Neural cell (in vitro differentiated cells): ENCODE data around the gene BTBD9. TPM values are rescaled to one million over a fixed set of nuclear protein-coding genes. Genes with fewer than 3 reads are reported as not detected.

ENCODE experiments used
- H2AFZ ChIP-seq: fragments of 200-600, 300-800 bp; sonication (generic), shearing (Covaris generic); 2 replicates; pipeline ENCODE4 v1.6.0; 2014; ENCODE audit warnings: low read depth, mild to moderate bottlenecking, antibody characterized with exemption, low read length, moderate library complexity
- H3F3A ChIP-seq: fragments of 200-600 bp; shearing (Covaris generic); 2 replicates; pipeline ENCODE4 v1.6.1; 2016; ENCODE audit warnings: mild to moderate bottlenecking, moderate library complexity, mixed read lengths, antibody characterized with exemption, low read length; ENCODE audit not compliant: insufficient read depth, poor library complexity, severe bottlenecking
- H3K27ac ChIP-seq: fragments of 200-600, 300-800 bp; sonication (generic), shearing (Covaris generic); 2 replicates; pipeline ENCODE4 v1.5.1; 2014; ENCODE audit warnings: mild to moderate bottlenecking, low read length, moderate library complexity
- H3K27me3 ChIP-seq: fragments of 300-800, 200-600 bp; sonication (generic), shearing (Covaris generic); 2 replicates; pipeline ENCODE4 v1.6.0; 2014; ENCODE audit warnings: mild to moderate bottlenecking, low read depth, low read length, moderate library complexity; ENCODE audit not compliant: insufficient read depth
- H3K36me3 ChIP-seq: fragments of 300-800, 200-600 bp; sonication (generic), shearing (Covaris generic); 2 replicates; pipeline ENCODE4 v1.5.1; 2014; ENCODE audit warnings: mild to moderate bottlenecking, antibody characterized with exemption, low read length, moderate library complexity; ENCODE audit not compliant: insufficient read depth
- H3K4me2 ChIP-seq: fragments of 300-800, 200-600 bp; sonication (generic), shearing (Covaris generic); 2 replicates; pipeline ENCODE4 v1.6.0; 2014; ENCODE audit warnings: mild to moderate bottlenecking, low read length
- H3K4me3 ChIP-seq: fragments of 300-800, 200-600 bp; sonication (generic), shearing (Covaris generic); 2 replicates; pipeline ENCODE4 v1.5.1; 2014; ENCODE audit warnings: mild to moderate bottlenecking, low read length, moderate library complexity
- H3K79me2 ChIP-seq: fragments of 200-600 bp; shearing (Covaris generic); replicated peaks from 2 replicates; pipeline ENCODE4 v1.6.0; 2014; ENCODE audit warnings: mild to moderate bottlenecking, low read length, moderate library complexity; ENCODE audit not compliant: insufficient read depth
- H3K9ac ChIP-seq: fragments of 300-800, 200-600 bp; sonication (generic), shearing (Covaris generic); 2 replicates; pipeline ENCODE4 v1.6.1; 2016; ENCODE audit warnings: mild to moderate bottlenecking, low read length, mixed read lengths
- H3K9me2 ChIP-seq: fragments of 200-600 bp; shearing (Covaris generic); 2 replicates; pipeline ENCODE4 v1.6.1; 2016; ENCODE audit warnings: mild to moderate bottlenecking, low read length, mixed read lengths; ENCODE audit not compliant: insufficient read depth
- H3K9me3 ChIP-seq: fragments of 200-600, 300-800 bp; sonication (generic), shearing (Covaris generic); 2 replicates; pipeline ENCODE4 v1.6.1; 2016; ENCODE audit warnings: mild to moderate bottlenecking, mixed run types, low read length, moderate library complexity, mixed read lengths
- H4K20me1 ChIP-seq: fragments of 200-600 bp; shearing (Covaris generic); 2 replicates; pipeline ENCODE4 v1.6.1; 2016; ENCODE audit warnings: mild to moderate bottlenecking, mixed run types; ENCODE audit not compliant: insufficient read depth
- EP300 ChIP-seq: fragments of 450-650 bp; conservative IDR thresholded peaks from 2 replicates; pipeline ENCODE4 v1.6.1; 2014; ENCODE audit warnings: antibody characterized with exemption, mild to moderate bottlenecking, moderate library complexity; ENCODE audit not compliant: poor library complexity, severe bottlenecking
- EZH2 ChIP-seq: fragments of 200-600, 300-800 bp; shearing (Covaris generic), sonication (generic); IDR thresholded peaks from 2 replicates; pipeline ENCODE4 v1.6.1; 2014; ENCODE audit warnings: antibody characterized with exemption, low read length, borderline replicate concordance, mild to moderate bottlenecking; ENCODE audit not compliant: insufficient read depth, poor library complexity, severe bottlenecking
- MXI1 ChIP-seq: fragments of 450-650 bp; conservative IDR thresholded peaks from 2 replicates; pipeline ENCODE4 v1.6.1; 2014; ENCODE audit warnings: antibody characterized with exemption, mild to moderate bottlenecking; ENCODE audit not compliant: poor library complexity, severe bottlenecking
- POLR2AphosphoS5 ChIP-seq: IDR thresholded peaks from 2 replicates; pipeline ENCODE4 v1.6.1; 2012
- RAD21 ChIP-seq: fragments of 450-650 bp; conservative IDR thresholded peaks from 2 replicates; pipeline ENCODE4 v1.6.1; 2014; ENCODE audit warnings: antibody characterized with exemption, mild to moderate bottlenecking, moderate library complexity
- SMC3 ChIP-seq: fragments of 450-650 bp; conservative IDR thresholded peaks from 2 replicates; pipeline ENCODE4 v1.6.1; 2014; ENCODE audit warnings: antibody characterized with exemption, mild to moderate bottlenecking, moderate library complexity; ENCODE audit not compliant: poor library complexity
- TAF1 ChIP-seq: IDR thresholded peaks from 2 replicates; pipeline ENCODE4 v1.6.1; 2012; ENCODE audit warnings: low read depth
- polyA plus RNA-seq: library from polyadenylated mRNA; depleted of rRNA; stranded (reverse); fragments of >200 nt; gene quantifications from 2 replicates; pipeline ENCODE4 v1.2.3, GENCODE V29; 2014
- TF ChIP-seq, protein P1 (sequence below): fragments of 450-650 bp; IDR thresholded peaks from 2 replicates; pipeline ENCODE4 v1.5.1; 2014; ENCODE audit warnings: antibody characterized with exemption, mild to moderate bottlenecking, moderate library complexity; ENCODE audit not compliant: poor library complexity, severe bottlenecking
- TF ChIP-seq, protein P2 (sequence below): IDR thresholded peaks from 2 replicates; pipeline ENCODE4 v1.6.1; 2012; ENCODE audit warnings: borderline replicate concordance

BTBD9 gene
- polyA plus RNA-seq, 1 donor from 2014 or later: 6.2 TPM

DNA sequence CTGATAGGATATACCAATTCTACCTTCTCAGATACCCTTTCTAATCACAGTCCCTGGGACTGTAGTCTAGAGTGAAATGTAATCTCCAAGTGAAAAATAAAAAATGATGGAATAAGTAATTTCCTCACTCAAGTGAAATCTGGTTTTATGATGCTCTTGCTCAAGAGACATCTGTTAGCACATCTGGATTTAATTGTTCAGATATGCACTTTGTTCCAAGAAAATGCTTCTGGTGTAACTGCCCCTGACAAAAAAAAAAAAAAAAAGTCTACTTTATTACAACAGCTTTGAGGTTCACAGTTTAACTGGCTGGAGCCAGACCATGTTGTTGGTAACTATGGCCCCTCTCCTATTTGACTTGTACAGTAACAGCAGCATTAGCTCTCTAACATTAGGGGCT lies 251.8 kb downstream of the BTBD9 start:
- no peak overlapping the region for H3K9ac ChIP-seq
- H3K9me2 ChIP-seq: no peaks in the 10 kb centered on the region
- TF ChIP-seq POLR2AphosphoS5: no peak
- no peak for TF ChIP-seq EZH2
- TF ChIP-seq RAD21: no peak
- TF ChIP-seq EP300: no peak
- TF ChIP-seq, protein P1, sequence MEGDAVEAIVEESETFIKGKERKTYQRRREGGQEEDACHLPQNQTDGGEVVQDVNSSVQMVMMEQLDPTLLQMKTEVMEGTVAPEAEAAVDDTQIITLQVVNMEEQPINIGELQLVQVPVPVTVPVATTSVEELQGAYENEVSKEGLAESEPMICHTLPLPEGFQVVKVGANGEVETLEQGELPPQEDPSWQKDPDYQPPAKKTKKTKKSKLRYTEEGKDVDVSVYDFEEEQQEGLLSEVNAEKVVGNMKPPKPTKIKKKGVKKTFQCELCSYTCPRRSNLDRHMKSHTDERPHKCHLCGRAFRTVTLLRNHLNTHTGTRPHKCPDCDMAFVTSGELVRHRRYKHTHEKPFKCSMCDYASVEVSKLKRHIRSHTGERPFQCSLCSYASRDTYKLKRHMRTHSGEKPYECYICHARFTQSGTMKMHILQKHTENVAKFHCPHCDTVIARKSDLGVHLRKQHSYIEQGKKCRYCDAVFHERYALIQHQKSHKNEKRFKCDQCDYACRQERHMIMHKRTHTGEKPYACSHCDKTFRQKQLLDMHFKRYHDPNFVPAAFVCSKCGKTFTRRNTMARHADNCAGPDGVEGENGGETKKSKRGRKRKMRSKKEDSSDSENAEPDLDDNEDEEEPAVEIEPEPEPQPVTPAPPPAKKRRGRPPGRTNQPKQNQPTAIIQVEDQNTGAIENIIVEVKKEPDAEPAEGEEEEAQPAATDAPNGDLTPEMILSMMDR: no peak
- TF ChIP-seq, protein P2, sequence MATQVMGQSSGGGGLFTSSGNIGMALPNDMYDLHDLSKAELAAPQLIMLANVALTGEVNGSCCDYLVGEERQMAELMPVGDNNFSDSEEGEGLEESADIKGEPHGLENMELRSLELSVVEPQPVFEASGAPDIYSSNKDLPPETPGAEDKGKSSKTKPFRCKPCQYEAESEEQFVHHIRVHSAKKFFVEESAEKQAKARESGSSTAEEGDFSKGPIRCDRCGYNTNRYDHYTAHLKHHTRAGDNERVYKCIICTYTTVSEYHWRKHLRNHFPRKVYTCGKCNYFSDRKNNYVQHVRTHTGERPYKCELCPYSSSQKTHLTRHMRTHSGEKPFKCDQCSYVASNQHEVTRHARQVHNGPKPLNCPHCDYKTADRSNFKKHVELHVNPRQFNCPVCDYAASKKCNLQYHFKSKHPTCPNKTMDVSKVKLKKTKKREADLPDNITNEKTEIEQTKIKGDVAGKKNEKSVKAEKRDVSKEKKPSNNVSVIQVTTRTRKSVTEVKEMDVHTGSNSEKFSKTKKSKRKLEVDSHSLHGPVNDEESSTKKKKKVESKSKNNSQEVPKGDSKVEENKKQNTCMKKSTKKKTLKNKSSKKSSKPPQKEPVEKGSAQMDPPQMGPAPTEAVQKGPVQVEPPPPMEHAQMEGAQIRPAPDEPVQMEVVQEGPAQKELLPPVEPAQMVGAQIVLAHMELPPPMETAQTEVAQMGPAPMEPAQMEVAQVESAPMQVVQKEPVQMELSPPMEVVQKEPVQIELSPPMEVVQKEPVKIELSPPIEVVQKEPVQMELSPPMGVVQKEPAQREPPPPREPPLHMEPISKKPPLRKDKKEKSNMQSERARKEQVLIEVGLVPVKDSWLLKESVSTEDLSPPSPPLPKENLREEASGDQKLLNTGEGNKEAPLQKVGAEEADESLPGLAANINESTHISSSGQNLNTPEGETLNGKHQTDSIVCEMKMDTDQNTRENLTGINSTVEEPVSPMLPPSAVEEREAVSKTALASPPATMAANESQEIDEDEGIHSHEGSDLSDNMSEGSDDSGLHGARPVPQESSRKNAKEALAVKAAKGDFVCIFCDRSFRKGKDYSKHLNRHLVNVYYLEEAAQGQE: no peak
- TF ChIP-seq SMC3: no peak
- TF ChIP-seq MXI1: no peak
- TF ChIP-seq TAF1: no peak
- H3K79me2 ChIP-seq: no peaks in the 10 kb centered on the region
- H4K20me1 ChIP-seq: no peaks in the 10 kb centered on the region
- H2AFZ ChIP-seq: no peak overlapping the region
- no peak overlapping the region for H3K4me2 ChIP-seq
- no peaks in the 10 kb centered on the region for H3K27me3 ChIP-seq
- no peaks in the 10 kb centered on the region for H3F3A ChIP-seq
- no peaks in the 10 kb centered on the region for H3K9me3 ChIP-seq
- no peak overlapping the region for H3K27ac ChIP-seq
- H3K4me3 ChIP-seq: no peak overlapping the region
- no peaks in the 10 kb centered on the region for H3K36me3 ChIP-seq

DNA sequence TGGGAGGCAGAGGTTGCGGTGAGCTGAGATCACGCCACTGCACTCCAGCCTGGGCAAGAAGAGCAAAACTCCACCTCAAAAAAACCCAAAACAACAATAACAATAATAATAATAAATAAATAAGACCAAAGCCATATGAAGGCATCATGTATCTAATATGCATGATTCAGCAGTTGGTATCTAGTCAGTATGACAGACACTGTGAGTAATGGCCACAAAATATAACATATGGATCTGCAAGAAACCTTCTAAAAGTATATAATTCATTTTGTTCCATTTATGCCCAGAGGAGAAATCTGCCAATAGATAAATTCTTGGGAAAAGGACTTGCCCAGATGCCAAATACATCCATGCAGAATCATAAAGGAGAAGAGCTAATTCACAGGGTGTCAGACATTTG lies 252.3 kb downstream of the BTBD9 start:
- TF ChIP-seq SMC3: no peak
- TF ChIP-seq, protein P2: no peak
- no peak for TF ChIP-seq MXI1
- no peak for TF ChIP-seq EP300
- no peak for TF ChIP-seq POLR2AphosphoS5
- TF ChIP-seq, protein P1: no peak
- no peak for TF ChIP-seq TAF1
- no peak for TF ChIP-seq RAD21
- Histone ChIP-seq H2AFZ (no peak overlapping the region), H3K36me3 (no peaks in the 10 kb centered on the region), H3K9me2 (no peaks in the 10 kb centered on the region), H3K27me3 (no peaks in the 10 kb centered on the region), H3K9ac (no peak overlapping the region), H3K4me3 (no peak overlapping the region), H3F3A (no peaks in the 10 kb centered on the region), H3K27ac (no peak overlapping the region), H3K4me2 (no peak overlapping the region), H4K20me1 (no peaks in the 10 kb centered on the region), H3K79me2 (no peaks in the 10 kb centered on the region), H3K9me3 (no peaks in the 10 kb centered on the region)
